ENCODE results near the gene SLC9A5.

The SLC9A5 gene

GRCh38 chr16:67248401-67249177 is at the start of gene SLC9A5:
SLC9A5 (plus strand) TSS chr16:67248979; CDS start chr16:67249015, 36 bp downstream.
- TF ChIP-seq EGR1 (IDR thresholded peaks at IDR 0.05): peak; percentile 53; the same call in 1 of the 2 replicates
- TF ChIP-seq FOXM1 (IDR thresholded peaks at IDR 0.05; ENCODE audit: borderline replicate concordance, low read depth): no peak
- TF ChIP-seq RAD21 (IDR thresholded peaks at IDR 0.05; ENCODE audit: low read depth): no peak
- TF ChIP-seq NFIC (IDR thresholded peaks at IDR 0.05): no peak
- TF ChIP-seq USF1 (IDR thresholded peaks at IDR 0.05): peak; percentile 43; the same call in 1 of the 2 replicates
- TF ChIP-seq TEAD4 (IDR thresholded peaks at IDR 0.05): no peak
- no peak for TF ChIP-seq REST (IDR thresholded peaks at IDR 0.05; ENCODE audit: low read depth)
- peak; percentile 24; the same call in 1 of the 2 replicates for TF ChIP-seq MAX (IDR thresholded peaks at IDR 0.05)
- no peak for TF ChIP-seq CEBPB (IDR thresholded peaks at IDR 0.05)
- no peak; the same call in 1 of the 2 replicates for TF ChIP-seq TCF12 (IDR thresholded peaks at IDR 0.05; ENCODE audit: low read depth)
- TF ChIP-seq YY1 (IDR thresholded peaks at IDR 0.05; ENCODE audit: low read depth): no peak
- TF ChIP-seq CREB1 (IDR thresholded peaks at IDR 0.05; ENCODE audit: low read depth): no peak
- TF ChIP-seq TAF1 (IDR thresholded peaks at IDR 0.05; ENCODE audit: low read depth): no peak
- TF ChIP-seq ZBTB7A (IDR thresholded peaks at IDR 0.05; ENCODE audit: low read depth): peak; percentile 97
- no peak for TF ChIP-seq EP300 (IDR thresholded peaks at IDR 0.05; ENCODE audit: borderline replicate concordance)

GRCh38 chr16:67199011-67199807 is 49.6 kb upstream of the SLC9A5 start, which contains the start of gene ELMO3:
ELMO3 (plus strand) TSS chr16:67199131; CDS start chr16:67199327, 196 bp downstream.
- 0 out of 2 replicates have a peak, but pooled peaks have one; percentile 13 for TF ChIP-seq USF1 (IDR thresholded peaks at IDR 0.05)
- peak; percentile 37 for TF ChIP-seq MAX (IDR thresholded peaks at IDR 0.05)
- TF ChIP-seq EGR1 (IDR thresholded peaks at IDR 0.05): no peak
- no peak for TF ChIP-seq FOXM1 (IDR thresholded peaks at IDR 0.05; ENCODE audit: borderline replicate concordance, low read depth)
- TF ChIP-seq TAF1 (IDR thresholded peaks at IDR 0.05; ENCODE audit: low read depth): peak; percentile 44; the same call in 1 of the 2 replicates
- TF ChIP-seq YY1 (IDR thresholded peaks at IDR 0.05; ENCODE audit: low read depth): no peak
- no peak for TF ChIP-seq TEAD4 (IDR thresholded peaks at IDR 0.05)
- no peak for TF ChIP-seq NFIC (IDR thresholded peaks at IDR 0.05)
- TF ChIP-seq ZBTB7A (IDR thresholded peaks at IDR 0.05; ENCODE audit: low read depth): no peak
- no peak for TF ChIP-seq CREB1 (IDR thresholded peaks at IDR 0.05; ENCODE audit: low read depth)
- no peak for TF ChIP-seq REST (IDR thresholded peaks at IDR 0.05; ENCODE audit: low read depth)
- peak; percentile 53; the same call in 1 of the 2 replicates for TF ChIP-seq TCF12 (IDR thresholded peaks at IDR 0.05; ENCODE audit: low read depth)
- peak; percentile 7; the same call in 1 of the 2 replicates for TF ChIP-seq RAD21 (IDR thresholded peaks at IDR 0.05; ENCODE audit: low read depth)
- no peak for TF ChIP-seq CEBPB (IDR thresholded peaks at IDR 0.05)
- TF ChIP-seq EP300 (IDR thresholded peaks at IDR 0.05; ENCODE audit: borderline replicate concordance): 0 out of 2 replicates have a peak, but pooled peaks have one; percentile 20

- TF ChIP-seq TCF12 (IDR thresholded peaks at IDR 0.05; ENCODE audit: low read depth): no peak
- TF ChIP-seq TAF1 (IDR thresholded peaks at IDR 0.05; ENCODE audit: low read depth): no peak
- no peak for TF ChIP-seq YY1 (IDR thresholded peaks at IDR 0.05; ENCODE audit: low read depth)
- TF ChIP-seq TEAD4 (IDR thresholded peaks at IDR 0.05): no peak
- TF ChIP-seq EP300 (IDR thresholded peaks at IDR 0.05; ENCODE audit: borderline replicate concordance): no peak
- TF ChIP-seq CREB1 (IDR thresholded peaks at IDR 0.05; ENCODE audit: low read depth): no peak
- TF ChIP-seq FOXM1 (IDR thresholded peaks at IDR 0.05; ENCODE audit: borderline replicate concordance, low read depth): no peak
- no peak for TF ChIP-seq RAD21 (IDR thresholded peaks at IDR 0.05; ENCODE audit: low read depth)
- TF ChIP-seq ZBTB7A (IDR thresholded peaks at IDR 0.05; ENCODE audit: low read depth): no peak
These were observed 49.0 kb upstream of the SLC9A5 start for GRCh38 chr16:67199808-67200198.

GRCh38 chr16:67200491-67200890 is 48.3 kb upstream of the SLC9A5 start:
- no peak for TF ChIP-seq EGR1 (IDR thresholded peaks at IDR 0.05)
- TF ChIP-seq TEAD4 (IDR thresholded peaks at IDR 0.05): no peak
- no peak for TF ChIP-seq TCF12 (IDR thresholded peaks at IDR 0.05; ENCODE audit: low read depth)
- no peak for TF ChIP-seq REST (IDR thresholded peaks at IDR 0.05; ENCODE audit: low read depth)
- no peak for TF ChIP-seq YY1 (IDR thresholded peaks at IDR 0.05; ENCODE audit: low read depth)
- no peak for TF ChIP-seq MAX (IDR thresholded peaks at IDR 0.05)
